Ishikawa (cell line): ENCODE results near the gene PTF1A.

ENCODE experiments used
- CEBPB ChIP-seq: IDR thresholded peaks from 2 replicates; pipeline ENCODE4 v1.6.1; 2012
- CREB1 ChIP-seq: IDR thresholded peaks from 2 replicates; pipeline ENCODE4 v1.6.1; 2012; ENCODE audit warnings: low read depth
- EP300 ChIP-seq: IDR thresholded peaks from 2 replicates; pipeline ENCODE4 v1.6.1; 2012; ENCODE audit warnings: borderline replicate concordance
- FOXM1 ChIP-seq: IDR thresholded peaks from 2 replicates; pipeline ENCODE4 v1.6.1; 2012; ENCODE audit warnings: low read depth, borderline replicate concordance
- RAD21 ChIP-seq: IDR thresholded peaks from 2 replicates; pipeline ENCODE4 v1.6.1; 2012; ENCODE audit warnings: low read depth
- TAF1 ChIP-seq: IDR thresholded peaks from 2 replicates; pipeline ENCODE4 v1.6.1; 2012; ENCODE audit warnings: low read depth, mild to moderate bottlenecking
- TCF12 ChIP-seq: IDR thresholded peaks from 2 replicates; pipeline ENCODE4 v1.6.1; 2012; ENCODE audit warnings: low read depth
- ZBTB7A ChIP-seq: IDR thresholded peaks from 2 replicates; pipeline ENCODE4 v1.6.1; 2012; ENCODE audit warnings: low read depth
- TF ChIP-seq, protein P1 (sequence below): IDR thresholded peaks from 2 replicates; pipeline ENCODE4 v1.6.1; 2012

DNA sequence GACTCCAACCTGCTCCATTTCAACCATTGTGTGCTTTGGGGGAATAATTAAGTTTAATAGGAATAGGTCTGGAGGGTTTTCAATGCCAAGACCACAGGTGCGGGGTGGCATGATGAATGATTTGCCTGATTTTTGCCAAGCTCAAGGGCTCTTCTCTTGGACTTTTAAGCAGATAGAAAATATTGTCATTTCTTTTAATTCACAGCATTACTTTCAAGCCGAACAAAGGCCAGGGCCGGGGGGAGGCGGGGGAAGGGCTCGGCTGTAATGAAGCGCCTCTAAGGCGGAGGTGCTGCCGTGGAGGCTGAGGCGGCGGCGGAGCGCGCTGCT is 6.5 kb downstream of the PTF1A start:
- TF ChIP-seq TAF1 (no peak), RAD21 (no peak), CEBPB (no peak), TCF12 (no peak), FOXM1 (no peak), ZBTB7A (no peak), EP300 (no peak), CREB1 (no peak)
- TF ChIP-seq, protein P1, sequence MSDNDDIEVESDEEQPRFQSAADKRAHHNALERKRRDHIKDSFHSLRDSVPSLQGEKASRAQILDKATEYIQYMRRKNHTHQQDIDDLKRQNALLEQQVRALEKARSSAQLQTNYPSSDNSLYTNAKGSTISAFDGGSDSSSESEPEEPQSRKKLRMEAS, result no peak
